AG09319 (cell line): Measurements from ENCODE around the gene SMIM38.

Experiments
- DNase-seq: peaks from one replicate; pipeline ENCODE4 v3.0.0-alpha.2; 2010; ENCODE audit warnings: low read depth; ENCODE audit errors: extremely low read depth
- TF ChIP-seq, protein P1 (sequence below): IDR thresholded peaks from 2 replicates; pipeline ENCODE4 v1.5.1; 2011; ENCODE audit warnings: low read depth, mild to moderate bottlenecking, inconsistent platforms, low read length, moderate library complexity

SMIM38 gene

DNA sequence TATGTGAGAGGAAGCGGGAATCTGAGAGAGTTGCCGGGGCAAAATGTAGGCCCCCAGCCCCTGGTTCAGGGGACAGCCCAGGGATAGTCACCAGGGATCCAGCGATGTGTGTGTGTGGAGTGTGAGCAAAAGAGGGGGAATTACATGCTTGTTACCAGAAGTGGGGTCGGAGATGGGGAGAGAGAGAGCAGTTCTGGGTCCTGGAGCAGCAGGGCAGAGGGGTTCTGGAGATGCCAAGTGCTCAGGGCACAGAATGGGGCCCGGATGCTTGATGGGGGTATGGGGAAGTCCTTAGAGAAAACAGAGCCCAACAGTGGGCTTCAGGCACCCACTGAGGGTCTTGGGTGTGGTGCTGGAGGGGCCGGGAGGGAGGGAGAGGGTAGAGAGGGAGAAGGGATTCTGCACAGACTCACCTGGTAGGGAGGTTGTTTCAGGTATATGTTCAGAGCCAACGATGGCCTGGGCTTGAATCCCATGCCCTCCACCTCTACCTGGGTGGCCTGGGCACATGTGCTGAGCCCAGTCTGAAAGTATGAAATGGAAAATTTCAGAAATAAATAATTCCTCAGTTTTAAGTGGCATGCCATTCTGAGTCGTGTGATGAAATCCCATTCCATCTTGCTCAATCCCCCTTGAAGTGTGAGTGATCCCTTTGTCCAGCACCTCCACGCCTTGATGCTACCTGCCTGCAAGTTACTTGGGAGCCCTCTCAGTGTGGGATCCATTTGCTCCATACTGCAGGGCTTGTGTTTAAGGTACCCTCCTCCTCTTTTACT is 12.4 kb downstream of the SMIM38 start:
- DNase-seq = no peak

DNA sequence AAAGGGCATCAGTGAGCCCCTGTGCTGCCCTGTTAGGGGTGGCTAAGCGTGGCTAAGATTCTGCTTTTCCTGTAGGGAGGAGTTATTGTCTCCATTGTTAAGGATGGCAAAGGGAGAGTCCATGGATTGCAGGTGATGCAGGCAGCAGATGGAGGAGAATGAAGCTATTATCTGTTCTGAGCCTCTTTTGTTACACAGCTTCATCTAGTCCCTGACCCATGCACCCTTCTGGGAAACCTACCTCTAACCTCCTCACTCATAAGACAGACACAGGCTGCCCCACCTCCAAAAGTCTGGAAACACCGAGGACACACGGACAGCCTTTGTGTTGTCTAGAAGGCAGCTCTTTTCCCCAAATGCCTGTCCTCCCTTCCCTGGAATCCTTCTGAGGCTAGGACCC is 13.7 kb downstream of the SMIM38 start:
- TF ChIP-seq, protein P1, sequence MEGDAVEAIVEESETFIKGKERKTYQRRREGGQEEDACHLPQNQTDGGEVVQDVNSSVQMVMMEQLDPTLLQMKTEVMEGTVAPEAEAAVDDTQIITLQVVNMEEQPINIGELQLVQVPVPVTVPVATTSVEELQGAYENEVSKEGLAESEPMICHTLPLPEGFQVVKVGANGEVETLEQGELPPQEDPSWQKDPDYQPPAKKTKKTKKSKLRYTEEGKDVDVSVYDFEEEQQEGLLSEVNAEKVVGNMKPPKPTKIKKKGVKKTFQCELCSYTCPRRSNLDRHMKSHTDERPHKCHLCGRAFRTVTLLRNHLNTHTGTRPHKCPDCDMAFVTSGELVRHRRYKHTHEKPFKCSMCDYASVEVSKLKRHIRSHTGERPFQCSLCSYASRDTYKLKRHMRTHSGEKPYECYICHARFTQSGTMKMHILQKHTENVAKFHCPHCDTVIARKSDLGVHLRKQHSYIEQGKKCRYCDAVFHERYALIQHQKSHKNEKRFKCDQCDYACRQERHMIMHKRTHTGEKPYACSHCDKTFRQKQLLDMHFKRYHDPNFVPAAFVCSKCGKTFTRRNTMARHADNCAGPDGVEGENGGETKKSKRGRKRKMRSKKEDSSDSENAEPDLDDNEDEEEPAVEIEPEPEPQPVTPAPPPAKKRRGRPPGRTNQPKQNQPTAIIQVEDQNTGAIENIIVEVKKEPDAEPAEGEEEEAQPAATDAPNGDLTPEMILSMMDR = no peak
- DNase-seq = no peak

More for the DNA sequence above, 12.4 kb downstream of the SMIM38 start:
- TF ChIP-seq, protein P1 = no peak

DNA sequence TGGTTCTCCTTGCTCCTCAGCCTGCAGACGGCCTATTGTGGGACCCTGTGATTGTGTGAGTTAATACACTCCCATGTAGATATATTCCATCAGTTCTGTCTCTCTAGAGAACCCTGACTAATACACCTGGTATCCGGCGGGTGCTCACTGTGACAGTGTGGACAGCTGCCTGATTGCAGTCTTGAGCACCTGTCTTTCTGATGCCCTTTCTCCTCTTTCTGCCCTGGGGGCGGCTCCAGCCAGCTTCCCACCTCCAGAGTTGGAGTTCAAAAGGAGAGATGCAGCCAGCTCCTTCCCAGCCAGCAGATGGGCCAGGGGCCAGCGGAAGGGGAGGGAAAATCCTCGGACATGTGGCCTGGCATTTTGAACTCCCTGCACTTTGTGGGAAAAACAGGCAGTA is 15.0 kb downstream of the SMIM38 start:
- DNase-seq = no peak
- TF ChIP-seq, protein P1 = no peak

DNA sequence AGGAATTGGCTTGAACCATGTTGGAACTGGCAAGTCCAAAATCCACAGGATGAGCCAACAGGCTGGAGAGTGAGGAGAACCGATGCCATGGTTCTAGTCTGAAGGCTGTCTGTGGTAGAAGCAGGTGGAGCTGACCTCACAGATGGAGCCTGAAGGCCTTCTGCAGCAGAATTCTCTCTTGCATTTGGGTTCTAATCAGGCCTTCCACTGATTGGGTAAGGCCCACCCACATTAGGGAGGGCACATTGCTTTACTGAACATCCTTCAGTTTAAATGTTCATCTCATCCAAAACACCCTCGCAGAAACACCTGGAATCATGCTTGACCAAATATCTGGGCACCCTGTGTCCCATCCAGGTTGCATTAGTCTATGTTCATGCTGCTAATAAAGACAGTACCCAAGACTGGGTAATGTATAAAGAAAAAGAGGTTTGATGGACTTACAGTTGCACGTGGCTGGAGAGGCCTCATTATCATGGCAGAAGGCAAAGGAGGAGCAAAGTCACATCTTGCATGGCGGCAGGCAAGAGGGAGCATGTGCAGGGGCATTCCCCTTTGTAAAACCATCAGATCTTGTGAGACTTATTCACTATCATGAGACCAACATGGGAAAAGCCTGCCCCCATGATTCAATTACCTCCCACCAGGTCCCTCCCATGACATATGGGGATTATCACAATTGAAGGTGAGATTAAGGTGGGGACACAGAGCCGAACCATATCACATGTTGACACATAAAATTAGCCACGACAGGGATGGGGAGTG is 15.9 kb downstream of the SMIM38 start:
- TF ChIP-seq, protein P1 = no peak
- no peak for DNase-seq

DNA sequence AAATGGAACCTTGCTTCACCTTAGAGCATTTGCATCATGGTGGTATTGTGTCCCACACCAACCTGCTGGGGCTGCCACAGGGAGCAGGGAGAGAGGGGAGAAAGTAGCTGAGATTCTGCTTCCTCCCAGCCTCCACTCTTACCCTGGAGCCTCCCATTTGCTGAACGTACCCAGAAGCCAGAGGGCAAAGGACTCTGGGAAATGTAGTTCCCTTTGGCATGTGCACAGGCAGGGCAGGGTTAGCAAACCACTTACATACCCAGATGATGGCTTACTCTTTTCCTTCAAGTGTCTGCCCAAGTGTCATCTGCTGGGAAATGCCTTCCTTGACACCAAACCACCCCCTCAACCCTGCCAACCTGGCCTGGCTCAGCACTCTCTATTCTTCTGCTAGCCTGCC is 16.9 kb downstream of the SMIM38 start:
- DNase-seq = no peak
- TF ChIP-seq, protein P1 = no peak

DNA sequence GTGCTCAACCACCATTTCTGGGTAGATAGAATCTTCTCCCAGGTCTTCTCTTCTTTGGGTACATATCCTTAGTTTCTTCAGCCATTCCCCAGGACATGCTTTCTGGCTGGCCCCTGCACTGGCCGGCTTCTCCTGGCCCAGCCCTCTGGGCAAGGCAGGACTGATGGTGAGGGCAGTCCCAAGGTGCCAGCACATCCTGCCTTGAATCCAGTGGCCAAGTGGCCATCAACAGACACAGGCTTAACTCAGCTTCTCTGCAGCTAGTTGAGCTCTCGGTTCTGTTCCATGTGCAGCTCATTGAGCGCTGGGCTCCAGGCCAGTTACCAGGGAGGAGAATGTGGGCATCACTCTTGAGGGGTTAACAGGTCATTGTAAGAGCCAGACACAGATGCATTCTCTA is 17.6 kb downstream of the SMIM38 start:
- TF ChIP-seq, protein P1 = no peak

DNA sequence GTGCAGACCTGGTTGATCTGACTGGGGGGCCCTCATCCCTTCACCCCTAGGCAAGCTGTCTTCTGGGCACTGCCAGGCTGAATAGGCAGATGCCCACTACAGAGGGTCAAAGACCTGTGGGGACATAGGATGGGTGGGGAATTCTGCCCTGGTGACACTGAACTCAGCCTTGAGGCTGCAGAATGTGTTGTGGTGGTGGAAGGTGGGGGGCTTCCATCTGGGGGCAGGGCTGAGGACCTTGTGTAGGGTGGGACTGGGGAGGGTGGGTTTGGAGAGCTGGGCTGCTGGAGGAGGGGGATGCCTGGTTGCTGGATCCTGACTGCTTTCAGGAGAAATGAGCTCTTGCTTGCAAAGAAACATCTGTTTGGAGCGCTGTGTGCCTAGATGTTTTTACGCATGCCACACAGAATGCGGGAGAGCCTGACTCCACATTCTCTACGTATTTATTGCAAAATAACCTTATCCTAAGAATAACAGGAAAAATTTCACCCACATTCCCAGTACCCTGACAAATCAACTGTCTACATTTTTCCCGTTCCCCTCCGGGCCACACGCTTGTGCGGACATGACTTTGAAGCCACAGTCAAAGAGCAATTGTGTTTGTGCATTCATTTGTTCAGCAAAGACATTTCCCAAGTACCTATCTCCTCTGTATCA is 18.3 kb downstream of the SMIM38 start:
- no peak for DNase-seq
- TF ChIP-seq, protein P1 = no peak

More for the DNA sequence above, 17.6 kb downstream of the SMIM38 start:
- DNase-seq = no peak
